Suprapubic skin (tissue), 4 donors: ENCODE measurements around the gene MCAT.

Experiments used
- POLR2A ChIP-seq, 2 donors: fragments of 450-650 bp; IDR thresholded peaks; one replicate each; pipeline ENCODE4 v1.6.1; 2017; ENCODE audit warnings: antibody characterized with exemption in 2 of 2, mild to moderate bottlenecking in 2 of 2, moderate library complexity in 2 of 2
- POLR2AphosphoS5 ChIP-seq, 3 donors: sonication (generic); formaldehyde crosslinking; IDR thresholded peaks; one replicate each; pipeline ENCODE4 v1.6.1; 2017; ENCODE audit warnings: antibody characterized with exemption in 3 of 3
- TF ChIP-seq, protein P1 (sequence below), 2 donors: fragments of 200-600 bp in 1 of 2; fragments of 450-650 bp in 1 of 2; sonication (generic) in 1 of 2; IDR thresholded peaks; one replicate each; pipeline ENCODE4 v1.5.1; 2016 to 2019; ENCODE audit warnings: antibody characterized with exemption in 2 of 2, mild to moderate bottlenecking in 1 of 2, moderate library complexity in 1 of 2

GRCh38 chr22:43148581-43148980, 5.4 kb upstream of the MCAT start:
- TF ChIP-seq, protein P1, sequence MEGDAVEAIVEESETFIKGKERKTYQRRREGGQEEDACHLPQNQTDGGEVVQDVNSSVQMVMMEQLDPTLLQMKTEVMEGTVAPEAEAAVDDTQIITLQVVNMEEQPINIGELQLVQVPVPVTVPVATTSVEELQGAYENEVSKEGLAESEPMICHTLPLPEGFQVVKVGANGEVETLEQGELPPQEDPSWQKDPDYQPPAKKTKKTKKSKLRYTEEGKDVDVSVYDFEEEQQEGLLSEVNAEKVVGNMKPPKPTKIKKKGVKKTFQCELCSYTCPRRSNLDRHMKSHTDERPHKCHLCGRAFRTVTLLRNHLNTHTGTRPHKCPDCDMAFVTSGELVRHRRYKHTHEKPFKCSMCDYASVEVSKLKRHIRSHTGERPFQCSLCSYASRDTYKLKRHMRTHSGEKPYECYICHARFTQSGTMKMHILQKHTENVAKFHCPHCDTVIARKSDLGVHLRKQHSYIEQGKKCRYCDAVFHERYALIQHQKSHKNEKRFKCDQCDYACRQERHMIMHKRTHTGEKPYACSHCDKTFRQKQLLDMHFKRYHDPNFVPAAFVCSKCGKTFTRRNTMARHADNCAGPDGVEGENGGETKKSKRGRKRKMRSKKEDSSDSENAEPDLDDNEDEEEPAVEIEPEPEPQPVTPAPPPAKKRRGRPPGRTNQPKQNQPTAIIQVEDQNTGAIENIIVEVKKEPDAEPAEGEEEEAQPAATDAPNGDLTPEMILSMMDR (IDR thresholded peaks at IDR 0.05), result no peak
- TF ChIP-seq POLR2A (IDR thresholded peaks at IDR 0.05), result no peak
- TF ChIP-seq POLR2AphosphoS5 (IDR thresholded peaks at IDR 0.05), result no peak
